GM18508 (cell line): ENCODE data around the gene SETMAR.
"Not testable (repeated sequence)": the region's sequence is repeated elsewhere in the genome, so short reads cannot be mapped to it uniquely, and the experiment has no call there.

Experiments used
- ATAC-seq: cut with Tn5 transposase; IDR thresholded peaks from one replicate; pipeline ENCODE4 v1.9.1; 2021; ENCODE audit warnings: moderate number of reproducible peaks; ENCODE audit not compliant: insufficient read depth, unreplicated experiment

Gene SETMAR

DNA sequence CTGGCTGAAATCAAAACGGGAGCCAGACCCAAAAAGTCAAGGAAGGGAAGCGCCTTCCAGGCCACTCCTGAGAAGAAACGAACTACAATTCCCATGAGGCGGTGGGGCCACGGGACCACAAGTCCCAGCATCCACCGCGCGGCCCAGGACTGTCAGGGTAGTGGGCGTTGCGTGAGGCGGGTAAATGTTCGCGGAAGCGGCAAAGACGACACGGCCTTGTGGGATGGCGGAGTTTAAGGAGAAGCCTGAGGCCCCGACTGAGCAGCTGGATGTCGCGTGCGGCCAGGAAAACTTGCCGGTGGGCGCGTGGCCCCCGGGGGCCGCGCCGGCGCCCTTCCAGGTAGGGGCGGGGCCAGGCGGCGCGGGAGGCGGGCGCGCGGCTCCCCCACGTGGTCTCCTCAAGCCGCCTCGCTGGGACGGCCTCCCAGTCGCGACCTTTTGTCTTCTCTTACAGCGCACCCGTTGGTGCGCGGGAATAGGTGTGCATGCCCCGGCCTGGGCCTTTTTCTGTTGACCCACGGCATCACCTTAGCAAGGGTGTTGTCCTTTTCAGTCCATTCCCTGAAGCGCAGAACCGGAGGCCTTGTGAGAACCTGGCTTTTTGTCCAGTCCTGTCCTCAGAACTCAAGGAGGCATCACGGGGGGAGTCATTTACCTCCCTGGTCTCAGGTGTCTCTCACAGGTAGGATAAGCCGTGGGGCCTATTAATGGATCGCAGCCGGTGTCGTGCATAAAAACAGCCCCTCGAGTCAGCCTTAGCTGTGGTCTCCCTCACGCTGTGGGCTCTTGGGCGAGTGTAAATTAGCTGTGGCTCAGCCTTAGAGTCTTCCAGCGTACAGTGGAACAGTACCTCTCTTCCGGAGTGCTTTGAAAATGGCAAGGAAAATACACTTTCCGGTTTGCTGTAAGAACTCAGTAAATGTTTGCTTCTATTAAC is at the start of gene SETMAR:
TSS of gene SETMAR (plus strand) at position 183 of the 937 bp plus-strand sequence. CDS start at position 185, 2 bp downstream.
- peak; percentile 91 for ATAC-seq

GRCh38 chr3:4261406-4261805 is 41.8 kb upstream of the SETMAR start:
- ATAC-seq: no peak

GRCh38 chr3:4264040-4264439 is 39.1 kb upstream of the SETMAR start:
- ATAC-seq: no peak

DNA sequence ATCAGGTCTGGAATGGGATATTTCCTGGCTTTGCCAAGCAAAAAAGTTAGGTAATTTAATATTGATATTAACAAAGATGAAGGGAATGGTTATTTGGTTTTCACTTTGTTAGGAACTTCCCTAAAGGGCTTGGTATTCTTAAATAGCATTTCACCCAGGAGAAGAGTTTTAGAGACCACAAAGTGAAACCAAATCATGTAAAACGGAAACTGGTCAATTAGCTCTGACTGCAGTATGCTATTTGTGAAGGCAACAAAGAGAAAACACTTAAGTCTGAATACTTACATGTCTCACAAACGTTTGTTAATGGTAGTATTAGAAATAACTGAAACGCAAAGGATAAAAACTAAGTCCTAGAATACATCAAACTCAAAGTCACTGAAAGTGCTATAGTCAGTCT is 32.4 kb upstream of the SETMAR start:
- ATAC-seq: no peak

GRCh38 chr3:4271834-4272233 is 31.3 kb upstream of the SETMAR start:
- no peak for ATAC-seq

DNA sequence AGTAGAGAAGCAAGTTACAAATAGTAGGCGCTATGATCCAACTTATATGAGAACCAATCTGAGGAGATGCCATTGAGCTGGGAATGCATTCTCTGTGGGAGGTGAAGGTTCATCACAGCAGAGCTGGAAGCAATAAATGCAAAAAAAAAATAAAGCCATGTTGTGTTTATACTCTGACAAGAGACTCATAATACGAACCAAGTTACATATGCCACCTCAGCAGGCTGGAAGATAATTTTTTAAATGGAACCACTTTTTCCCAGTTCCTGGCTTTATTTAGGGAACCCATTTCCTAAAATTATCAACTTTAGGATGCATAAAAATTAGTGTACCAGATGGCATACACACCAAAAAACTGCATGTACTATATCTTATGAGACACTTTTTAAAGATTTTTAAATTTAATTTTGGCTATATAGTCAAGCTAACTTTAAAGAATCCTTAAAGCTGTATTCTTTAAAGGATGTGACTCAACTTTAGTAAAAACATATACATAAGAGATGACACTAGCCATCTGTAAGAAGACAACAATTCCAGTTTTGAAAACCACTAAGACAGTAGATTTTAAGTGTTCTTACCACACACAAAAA is 23.6 kb upstream of the SETMAR start:
- ATAC-seq: no peak

- no peak for ATAC-seq
These were observed 21.2 kb upstream of the SETMAR start for GRCh38 chr3:4281991-4282390.

DNA sequence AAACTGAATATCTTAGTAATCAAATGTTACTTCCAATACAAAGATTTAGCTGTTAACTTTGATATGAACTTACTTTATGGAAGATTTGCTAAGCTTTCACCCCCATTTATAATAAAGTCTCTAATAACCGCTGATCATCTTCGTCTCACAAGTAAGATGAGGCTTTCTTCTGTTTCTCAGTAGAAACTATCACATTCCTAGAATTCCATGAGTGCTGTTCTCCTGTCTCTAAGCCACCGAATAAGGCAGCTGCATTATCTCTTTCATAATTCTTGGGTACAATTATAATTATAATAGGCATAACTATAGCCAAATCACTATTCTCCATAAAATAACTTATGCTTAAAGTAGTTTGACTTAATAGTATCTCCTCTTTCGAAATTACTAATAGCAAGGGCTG is 18.3 kb upstream of the SETMAR start:
- ATAC-seq: no peak

DNA sequence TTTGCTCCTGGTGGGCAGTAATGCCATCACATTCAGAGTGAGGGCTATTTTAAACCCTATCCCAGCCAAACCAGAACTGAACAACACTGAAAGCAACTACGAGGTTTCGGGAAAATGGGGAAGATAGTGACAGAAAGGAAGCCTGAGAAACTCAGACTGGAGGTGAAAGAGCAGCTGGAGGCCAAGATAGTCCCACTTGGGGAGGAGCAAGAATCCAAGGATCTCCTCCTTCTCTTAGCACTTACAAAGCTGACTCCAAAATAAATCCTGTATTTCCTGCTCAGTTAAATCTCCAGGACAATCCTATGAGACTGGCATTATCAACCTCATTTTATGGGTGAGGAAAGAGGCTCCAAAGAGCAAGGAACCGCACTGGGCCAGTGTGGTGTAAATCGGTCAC is 14.1 kb upstream of the SETMAR start:
- ATAC-seq: no peak

DNA sequence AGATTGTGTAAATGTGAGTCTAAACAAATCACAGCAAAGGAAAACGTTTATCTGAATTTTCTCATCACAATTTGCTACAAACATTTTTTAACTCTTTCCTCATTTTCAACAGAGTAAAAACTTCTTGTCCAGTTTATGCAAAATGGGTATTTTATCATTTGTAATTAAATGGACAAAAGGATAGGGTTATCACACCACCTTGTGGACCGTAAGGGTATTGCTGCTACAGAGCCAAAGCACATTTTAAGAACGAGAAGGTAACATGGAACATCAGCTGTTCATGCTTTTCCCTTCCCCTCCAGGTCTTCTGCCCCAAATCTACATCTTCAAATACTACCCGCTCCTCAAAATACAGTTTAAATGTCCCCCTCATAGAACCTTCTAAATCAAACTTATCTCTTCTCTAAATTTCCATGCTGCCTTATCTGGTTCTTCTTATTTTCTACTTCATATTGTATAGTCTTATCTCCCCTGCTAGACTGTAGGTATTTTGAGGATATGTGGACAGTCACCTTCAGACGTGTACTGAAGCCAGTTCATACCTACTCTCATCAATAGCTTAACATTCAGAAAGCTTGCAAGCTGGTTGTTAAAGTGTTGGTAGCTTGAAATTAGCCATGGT is 12.8 kb upstream of the SETMAR start:
- no peak for ATAC-seq

DNA sequence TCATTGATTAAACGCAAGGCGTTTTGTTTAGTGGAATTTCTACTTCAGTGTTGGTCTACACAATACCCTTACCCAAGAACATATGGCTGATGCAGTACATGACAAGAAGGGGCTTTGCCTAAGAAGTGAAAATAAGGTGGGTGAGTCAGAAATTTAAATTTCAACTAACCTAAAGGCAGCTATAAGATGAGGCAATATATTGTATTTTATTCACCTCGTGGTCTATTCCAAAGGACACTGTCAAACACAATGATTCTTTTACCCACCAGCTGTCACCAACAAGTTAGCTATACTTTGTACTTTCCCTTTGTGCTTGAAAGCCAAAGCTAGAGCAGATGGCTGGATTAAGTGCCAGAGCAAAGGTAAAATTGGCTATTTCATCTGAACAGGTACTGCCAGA is 10.9 kb upstream of the SETMAR start:
- ATAC-seq: no peak

DNA sequence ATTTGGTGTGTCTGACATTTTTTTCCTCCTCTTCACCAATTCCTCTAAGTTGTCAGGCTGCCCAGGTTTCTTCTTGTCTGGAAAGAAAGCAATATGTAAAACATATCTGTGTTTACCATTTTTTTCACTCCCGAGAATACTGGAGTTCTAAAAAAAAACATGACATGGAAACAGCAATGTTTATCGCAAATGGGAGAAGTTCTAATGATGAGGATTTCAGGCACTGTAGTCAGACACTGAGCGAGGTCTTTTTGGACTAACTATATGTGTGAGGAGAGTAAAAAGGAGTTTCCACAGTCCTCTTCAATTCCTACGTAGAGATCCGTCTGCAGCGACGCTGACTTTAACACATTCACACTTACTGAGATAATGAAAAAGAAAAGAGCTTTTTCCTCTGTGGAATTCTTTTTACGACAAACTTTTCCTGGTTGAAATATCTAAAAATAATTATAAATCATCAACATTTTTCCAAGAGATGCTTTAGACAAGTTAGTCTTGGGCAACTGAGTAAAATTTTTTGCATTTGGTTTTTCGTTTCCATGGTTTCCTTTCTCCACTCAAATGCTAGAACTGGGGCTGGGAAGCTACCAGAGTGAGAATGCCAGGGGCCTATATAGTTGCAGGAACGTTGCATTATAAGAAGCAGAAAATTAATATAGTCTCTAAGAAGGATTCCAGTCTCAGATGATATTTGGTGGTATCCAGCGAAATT is 8.4 kb upstream of the SETMAR start:
- no peak for ATAC-seq

DNA sequence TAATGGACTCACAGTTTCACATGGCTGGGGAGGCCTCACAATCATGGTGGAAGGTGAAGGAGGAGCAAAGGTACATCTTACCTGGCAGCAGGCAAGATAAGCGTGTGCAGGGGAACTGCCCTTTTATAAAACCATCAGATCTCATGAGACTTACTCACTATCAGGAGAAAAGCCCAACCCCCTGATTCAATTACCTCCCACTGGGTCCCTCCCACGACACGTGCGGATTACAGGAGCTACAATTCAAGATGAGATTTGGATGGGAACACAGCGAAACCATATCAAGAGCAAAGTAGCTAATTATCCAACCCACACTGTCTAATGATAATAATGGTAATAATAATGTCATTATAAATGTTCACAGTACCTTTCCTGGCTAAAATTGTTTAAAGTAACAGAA is 6.7 kb upstream of the SETMAR start:
- ATAC-seq: not testable (repeated sequence)

DNA sequence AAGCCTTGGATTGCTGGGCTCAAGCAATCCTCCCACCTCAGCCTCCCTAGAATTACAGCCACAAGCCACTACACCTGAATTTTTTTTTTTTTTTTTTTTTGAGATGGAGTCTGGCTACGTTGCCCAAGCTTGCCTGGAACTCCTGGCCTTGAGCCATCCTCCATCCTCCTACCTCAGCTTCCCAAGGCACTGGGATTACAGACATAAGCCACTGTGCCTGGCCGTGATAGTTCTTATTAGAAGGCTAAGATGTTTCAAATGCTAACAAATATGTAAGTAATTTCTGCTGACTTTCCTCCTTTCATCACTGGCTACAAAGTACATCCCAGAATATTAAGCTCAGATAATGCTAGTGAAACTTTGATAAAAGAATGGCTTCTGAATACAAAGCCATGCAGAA is 5.7 kb upstream of the SETMAR start:
- no peak for ATAC-seq

- no peak for ATAC-seq
These were observed 422 bp upstream of the SETMAR start for GRCh38 chr3:4302747-4303146.

- ATAC-seq: not testable (repeated sequence)
These were observed 2.0 kb downstream of the SETMAR start for GRCh38 chr3:4305210-4305609.

GRCh38 chr3:4306091-4306490 is 2.9 kb downstream of the SETMAR start:
- no peak for ATAC-seq

GRCh38 chr3:4306860-4307259 is 3.7 kb downstream of the SETMAR start:
- no peak for ATAC-seq

- ATAC-seq: no peak
These were observed 6.4 kb downstream of the SETMAR start for GRCh38 chr3:4309491-4310128.

- no peak for ATAC-seq
These were observed 7.8 kb downstream of the SETMAR start for GRCh38 chr3:4310971-4311370.
